Measurements from ENCODE around the gene ELANE. TPM values are rescaled to one million over a fixed set of nuclear protein-coding genes. Genes with fewer than 3 reads are reported as not detected.
"Not testable (repeated sequence)": the region's sequence is repeated elsewhere in the genome, so short reads cannot be mapped to it uniquely, and the experiment has no call there.

ELANE gene
- total RNA-seq, 2 experiments from 2014 or later: not detected

DNA sequence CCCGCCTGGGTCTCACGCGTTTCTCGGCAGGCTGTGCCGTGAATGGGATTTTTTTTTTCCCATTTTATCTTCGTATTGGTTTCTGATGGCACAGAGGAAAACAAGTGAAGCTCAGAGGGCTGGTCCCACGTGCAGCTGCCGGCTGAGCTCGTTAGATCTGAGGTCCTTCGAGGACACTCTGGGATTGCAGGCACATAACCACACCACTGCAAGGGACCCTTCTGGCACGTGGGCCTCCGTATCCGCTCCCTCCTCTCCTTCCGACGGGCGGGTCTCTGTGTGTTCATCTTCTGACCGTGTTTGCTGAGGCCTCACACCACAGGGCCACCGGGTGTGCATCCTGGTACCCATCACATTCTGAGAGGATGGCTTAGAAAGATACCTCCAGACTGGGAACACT, 24.0 kb downstream of the ELANE start:
- Mint-ChIP-seq H3K36me3 (ENCODE audit: low read depth) (peaks cover 9% of the 10 kb centered on the region), H3K27me3 (no peaks in the 10 kb centered on the region), H3K4me3 (no peak overlapping the region), H3K27ac (no peak overlapping the region), H3K9me3 (no peaks in the 10 kb centered on the region), H3K4me1 (peaks cover 14% of the 10 kb centered on the region)
- POLR2A ChIA-PET: no interaction called here
- DNase-seq: no peak
- CTCF ChIA-PET: interaction anchor here (1.3 kb wide), 1 partner anchor 33 kb away, joined by 4 read pairs; no protein-coding TSS in a partner anchor

DNA sequence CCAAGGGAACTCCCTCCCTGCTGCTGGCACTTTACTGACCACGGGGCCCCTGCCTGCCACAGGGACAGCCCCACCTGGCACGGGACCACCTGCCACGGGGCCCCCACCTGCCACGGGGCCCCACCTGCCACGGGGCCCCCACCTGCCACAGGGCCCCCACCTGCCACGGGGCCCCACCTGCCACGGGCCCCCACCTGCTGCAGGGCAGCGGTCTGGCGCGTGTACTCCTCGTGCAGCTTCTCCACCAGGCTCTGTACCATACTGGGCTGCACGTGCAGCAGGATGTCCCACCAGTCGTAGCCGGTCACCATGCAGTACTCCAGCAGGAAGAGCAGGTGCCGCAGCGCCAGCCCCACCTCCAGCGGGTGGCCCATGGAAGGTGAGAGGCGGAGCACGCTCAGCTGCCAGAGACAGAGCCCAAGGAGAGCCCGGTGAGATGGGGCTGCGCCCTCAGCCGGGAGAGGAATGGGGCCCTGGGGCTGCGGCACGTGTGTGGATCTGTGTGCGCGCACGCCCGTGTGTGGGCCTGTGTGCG, 24.7 kb downstream of the ELANE start:
- ChIA-PET POLR2A (no interaction called here), CTCF (no interaction called here)
- Mint-ChIP-seq H3K4me1 (peaks cover 12% of the 10 kb centered on the region), H3K9me3 (no peaks in the 10 kb centered on the region), H3K27me3 (no peaks in the 10 kb centered on the region), H3K27ac (no peak overlapping the region), H3K4me3 (no peak overlapping the region), H3K36me3 (ENCODE audit: low read depth) (peaks cover 7% of the 10 kb centered on the region)
- no peak for DNase-seq

DNA sequence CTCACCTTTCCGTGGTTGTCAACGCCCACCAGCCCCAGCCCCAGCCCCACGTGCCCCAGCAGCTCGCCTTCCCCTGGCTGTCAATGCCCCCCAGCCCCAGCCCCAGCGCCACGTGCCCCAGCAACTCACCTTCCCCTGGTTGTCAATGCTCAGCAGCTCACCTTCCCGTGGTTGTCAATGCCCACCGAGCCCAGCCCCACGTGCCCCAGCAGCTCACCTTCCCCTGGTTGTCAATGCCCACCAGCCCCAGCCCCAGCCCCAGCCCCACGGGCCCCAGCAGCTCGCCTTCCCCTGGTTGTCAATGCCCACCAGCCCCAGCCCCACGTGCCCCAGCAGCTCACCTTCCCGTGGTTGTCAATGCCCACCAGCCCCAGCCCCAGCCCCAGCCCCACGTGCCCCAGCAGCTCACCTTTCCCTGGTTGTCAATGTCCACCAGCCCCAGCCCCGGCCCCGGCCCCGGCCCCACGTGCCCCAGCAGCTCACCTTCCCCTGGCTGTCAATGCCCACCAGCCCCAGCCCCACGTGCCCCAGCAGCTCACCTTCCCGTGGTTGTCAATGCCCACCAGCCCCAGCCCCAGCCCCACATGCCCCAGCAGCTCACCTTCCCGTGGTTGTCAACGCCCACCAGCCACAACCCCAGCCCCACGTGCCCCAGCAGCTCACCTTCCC, 26.0 kb downstream of the ELANE start:
- peak overlapping the region; percentile 19 for H3K27ac Mint-ChIP-seq
- CTCF ChIA-PET: interaction anchor here (1.3 to 1.8 kb wide), 2 partner anchors 13 to 15 kb away, joined by 3 to 6 read pairs; no protein-coding TSS in a partner anchor
- POLR2A ChIA-PET; H3K4me1 Mint-ChIP-seq; H3K36me3 Mint-ChIP-seq (ENCODE audit: low read depth); H3K4me3 Mint-ChIP-seq; DNase-seq; H3K27me3 Mint-ChIP-seq; H3K9me3 Mint-ChIP-seq: not testable (repeated sequence)

DNA sequence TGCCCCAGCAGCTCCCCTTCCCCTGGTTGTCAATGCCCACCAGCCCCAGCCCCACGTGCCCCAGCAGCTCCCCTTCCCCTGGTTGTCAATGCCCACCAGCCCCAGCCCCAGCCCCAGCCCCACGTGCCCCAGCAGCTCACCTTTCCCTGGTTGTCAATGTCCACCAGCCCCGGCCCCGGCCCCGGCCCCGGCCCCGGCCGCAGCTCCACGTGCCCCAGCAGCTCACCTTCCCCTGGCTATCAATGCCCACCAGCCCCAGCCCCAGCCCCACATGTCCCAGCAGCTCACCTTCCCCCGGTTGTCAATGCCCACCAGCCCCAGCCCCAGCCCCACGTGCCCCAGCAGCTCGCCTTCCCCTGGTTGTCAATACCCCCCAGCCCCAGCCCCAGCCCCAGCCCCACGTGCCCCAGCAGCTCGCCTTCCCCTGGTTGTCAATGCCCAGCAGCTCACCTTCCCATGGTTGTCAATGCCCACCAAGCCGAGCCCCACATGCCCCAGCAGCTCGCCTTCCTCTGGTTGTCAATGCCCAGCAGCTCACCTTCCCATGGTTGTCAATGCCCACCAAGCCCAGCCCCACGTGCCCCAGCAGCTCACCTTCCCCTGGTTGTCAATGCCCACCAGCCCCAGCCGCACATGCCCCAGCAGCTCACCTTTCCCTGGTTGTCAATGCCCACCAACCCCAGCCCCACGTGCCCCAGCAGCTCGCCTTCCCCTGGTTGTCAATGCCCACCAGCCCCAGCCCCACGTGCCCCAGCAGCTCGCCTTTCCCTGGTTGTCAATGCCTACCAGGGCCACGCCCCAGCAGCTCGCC, 26.9 kb downstream of the ELANE start:
- POLR2A ChIA-PET: interaction anchor here (0.6 kb wide), 1 partner anchor 118 kb away, joined by 3 read pairs; no protein-coding TSS in a partner anchor
- CTCF ChIA-PET: interaction anchor here (0.8 to 1.8 kb wide), 4 partner anchors 14 to 145 kb away, joined by 3 to 6 read pairs (median 3); no protein-coding TSS in a partner anchor
- H3K27me3 Mint-ChIP-seq; H3K4me3 Mint-ChIP-seq; H3K4me1 Mint-ChIP-seq; H3K9me3 Mint-ChIP-seq; DNase-seq; H3K36me3 Mint-ChIP-seq (ENCODE audit: low read depth): not testable (repeated sequence)
- H3K27ac Mint-ChIP-seq: peak overlapping the region; percentile 47

DNA sequence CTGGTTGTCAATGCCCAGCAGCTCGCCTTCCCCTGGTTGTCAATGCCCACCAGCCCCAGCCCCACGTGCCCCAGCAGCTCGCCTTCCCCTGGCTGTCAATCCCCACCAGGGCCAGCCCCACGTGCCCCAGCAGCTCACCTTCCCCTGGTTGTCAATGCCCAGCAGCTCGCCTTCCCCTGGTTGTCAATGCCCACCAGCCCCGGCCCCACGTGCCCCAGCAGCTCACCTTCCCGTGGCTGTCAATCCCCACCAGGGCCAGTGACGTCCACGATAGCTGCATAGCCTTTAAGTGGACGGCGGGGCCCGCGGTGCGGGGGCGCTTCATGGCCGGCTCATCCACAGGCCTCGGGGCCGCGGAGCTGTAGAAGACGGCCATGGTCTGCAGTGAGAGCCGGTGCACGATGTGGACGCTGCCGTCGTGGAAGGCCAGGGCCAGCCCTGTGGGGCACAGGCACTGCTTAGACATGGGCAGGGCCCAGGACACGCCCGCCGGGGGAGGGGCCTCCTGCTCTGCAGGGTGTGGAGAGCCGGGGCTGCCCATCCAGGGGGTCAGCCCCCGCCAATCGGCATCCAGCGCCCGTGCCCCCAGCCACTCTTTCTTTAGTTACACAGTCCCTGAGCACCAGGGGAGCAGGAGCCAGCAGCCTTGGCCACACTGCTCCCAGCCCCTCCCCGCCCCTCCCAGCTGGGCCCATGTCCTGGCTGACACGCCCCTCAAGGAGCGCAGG, 27.8 kb downstream of the ELANE start:
- Mint-ChIP-seq H3K9me3 (no peaks in the 10 kb centered on the region), H3K27ac (no peak overlapping the region), H3K36me3 (ENCODE audit: low read depth) (peaks cover 7% of the 10 kb centered on the region), H3K4me3 (no peak overlapping the region), H3K4me1 (peaks cover 1% of the 10 kb centered on the region), H3K27me3 (no peaks in the 10 kb centered on the region)
- ChIA-PET POLR2A (interaction anchor here (0.6 kb wide), 1 partner anchor 117 kb away, joined by 3 read pairs; no protein-coding TSS in a partner anchor), CTCF (interaction anchor here (0.8 to 1.4 kb wide), 3 partner anchors 17 to 146 kb away, joined by 3 to 4 read pairs (median 3); no protein-coding TSS in a partner anchor)
- no peak for DNase-seq

DNA sequence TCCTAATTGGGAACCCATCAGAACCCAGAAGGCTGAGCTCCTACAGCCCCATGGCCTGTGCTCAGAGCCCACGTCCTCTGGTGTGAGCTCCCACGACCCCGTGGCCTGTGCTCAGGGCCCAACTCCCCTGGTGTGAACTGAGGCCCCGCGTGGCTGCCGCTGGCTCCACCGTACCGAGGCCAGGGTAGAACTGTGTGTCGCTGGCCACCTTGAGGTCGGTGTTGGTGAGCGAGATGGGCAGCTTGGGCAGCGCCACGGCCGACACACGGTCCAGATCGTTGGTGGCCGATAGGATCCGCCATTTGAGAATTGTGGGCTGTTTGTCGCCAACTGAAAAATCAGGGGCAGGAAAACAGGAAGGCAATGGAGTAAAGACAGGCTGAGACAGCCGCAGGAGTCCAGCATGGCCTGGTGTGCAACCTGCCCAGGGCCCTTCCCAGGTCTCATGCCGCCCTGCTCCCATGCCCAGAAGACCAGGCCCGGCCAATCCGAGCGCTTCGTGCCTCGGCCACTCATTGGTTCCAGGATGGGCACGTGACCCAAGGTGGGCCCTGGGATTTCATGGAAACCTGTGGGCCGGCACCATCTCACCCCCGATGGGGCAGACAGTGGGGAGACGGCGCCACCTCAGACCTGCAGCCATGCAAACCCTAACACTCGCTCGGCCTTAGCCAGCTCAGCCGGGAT, 29.4 kb downstream of the ELANE start:
- ChIA-PET CTCF (interaction anchor here (0.6 to 1.4 kb wide), 5 partner anchors 20 to 313 kb away, joined by 3 to 7 read pairs (median 4); partner anchors contain the start of gene WDR18), POLR2A (no interaction called here)
- Mint-ChIP-seq H3K9me3 (no peaks in the 10 kb centered on the region), H3K27me3 (no peaks in the 10 kb centered on the region), H3K4me3 (no peak overlapping the region), H3K27ac (no peak overlapping the region), H3K36me3 (ENCODE audit: low read depth) (peaks cover 8% of the 10 kb centered on the region), H3K4me1 (peaks cover 1% of the 10 kb centered on the region)
- no peak for DNase-seq

DNA sequence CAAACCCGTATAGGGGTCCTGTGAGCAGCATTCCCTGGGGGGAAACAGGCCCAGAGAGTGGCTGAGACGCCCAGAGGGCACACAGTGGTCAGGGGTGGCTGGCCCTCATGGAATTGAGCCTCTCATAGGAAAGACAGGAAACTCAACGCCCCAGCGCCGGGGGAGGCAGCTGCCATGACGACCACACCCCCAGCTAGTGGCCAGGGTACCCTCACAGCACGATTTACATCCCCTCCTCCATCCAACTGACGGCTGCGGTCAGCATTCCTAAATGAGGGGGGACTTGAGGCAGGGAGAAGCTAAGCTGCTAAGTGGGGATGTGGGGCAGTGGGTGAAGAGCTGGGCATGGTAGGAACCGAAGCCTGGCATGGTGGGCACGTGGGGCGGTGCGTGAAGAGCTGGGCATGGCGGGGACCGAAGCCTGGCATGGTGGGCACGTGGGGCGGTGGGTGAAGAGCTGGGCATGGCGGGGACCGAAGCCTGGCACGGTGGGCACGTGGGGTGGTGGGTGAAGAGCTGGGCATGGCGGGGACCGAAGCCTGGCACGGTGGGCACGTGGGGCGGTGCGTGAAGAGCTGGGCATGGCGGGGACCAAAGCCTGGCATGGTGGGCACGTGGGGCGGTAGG, 30.9 kb downstream of the ELANE start:
- Mint-ChIP-seq H3K4me3 (no peak overlapping the region), H3K27ac (no peak overlapping the region)
- POLR2A ChIA-PET: no interaction called here

DNA sequence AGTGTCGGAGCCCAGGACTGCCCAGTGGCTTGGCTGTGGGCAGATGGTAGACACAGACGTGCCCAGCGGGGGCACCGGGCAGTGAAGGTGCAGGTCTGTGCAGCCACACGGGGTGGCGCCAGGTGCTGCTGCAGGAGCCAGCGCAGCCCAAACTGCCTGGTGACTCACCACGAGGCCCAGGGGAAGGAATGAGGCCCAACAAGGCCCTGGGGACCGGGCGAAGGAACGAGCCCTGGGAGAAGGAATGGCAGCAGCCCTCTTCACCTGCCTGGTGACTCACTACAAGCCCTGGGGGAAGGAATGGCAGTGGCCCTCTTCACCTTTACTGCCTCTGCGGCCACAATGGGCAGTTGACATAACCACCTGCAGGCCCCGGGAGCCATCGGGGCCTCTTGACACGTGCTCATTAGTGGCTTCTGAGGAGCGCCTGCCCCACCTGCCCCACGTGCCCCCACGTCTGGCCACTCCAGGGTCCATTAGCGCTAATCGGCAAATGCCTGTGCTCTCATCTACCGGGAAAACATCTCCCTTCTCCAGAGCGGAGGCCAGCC, 31.6 kb downstream of the ELANE start:
- no peaks in the 10 kb centered on the region for H3K4me1 Mint-ChIP-seq
- ChIA-PET CTCF (interaction anchor here (0.6 kb wide), 1 partner anchor 42 kb away, joined by 3 read pairs; no protein-coding TSS in a partner anchor), POLR2A (no interaction called here)
- no peaks in the 10 kb centered on the region for H3K9me3 Mint-ChIP-seq
- peaks cover 15% of the 10 kb centered on the region for H3K36me3 Mint-ChIP-seq (ENCODE audit: low read depth)
- DNase-seq: no peak
- H3K4me3 Mint-ChIP-seq: no peak overlapping the region
- no peak overlapping the region for H3K27ac Mint-ChIP-seq
- H3K27me3 Mint-ChIP-seq: no peaks in the 10 kb centered on the region

More for the DNA sequence above, 30.9 kb downstream of the ELANE start:
- Mint-ChIP-seq H3K36me3 (ENCODE audit: low read depth) (peaks cover 15% of the 10 kb centered on the region), H3K9me3 (no peaks in the 10 kb centered on the region), H3K27me3 (no peaks in the 10 kb centered on the region), H3K4me1 (no peaks in the 10 kb centered on the region)
- CTCF ChIA-PET: interaction anchor here (0.6 kb wide), 1 partner anchor 41 kb away, joined by 3 read pairs; no protein-coding TSS in a partner anchor
- DNase-seq: no peak

DNA sequence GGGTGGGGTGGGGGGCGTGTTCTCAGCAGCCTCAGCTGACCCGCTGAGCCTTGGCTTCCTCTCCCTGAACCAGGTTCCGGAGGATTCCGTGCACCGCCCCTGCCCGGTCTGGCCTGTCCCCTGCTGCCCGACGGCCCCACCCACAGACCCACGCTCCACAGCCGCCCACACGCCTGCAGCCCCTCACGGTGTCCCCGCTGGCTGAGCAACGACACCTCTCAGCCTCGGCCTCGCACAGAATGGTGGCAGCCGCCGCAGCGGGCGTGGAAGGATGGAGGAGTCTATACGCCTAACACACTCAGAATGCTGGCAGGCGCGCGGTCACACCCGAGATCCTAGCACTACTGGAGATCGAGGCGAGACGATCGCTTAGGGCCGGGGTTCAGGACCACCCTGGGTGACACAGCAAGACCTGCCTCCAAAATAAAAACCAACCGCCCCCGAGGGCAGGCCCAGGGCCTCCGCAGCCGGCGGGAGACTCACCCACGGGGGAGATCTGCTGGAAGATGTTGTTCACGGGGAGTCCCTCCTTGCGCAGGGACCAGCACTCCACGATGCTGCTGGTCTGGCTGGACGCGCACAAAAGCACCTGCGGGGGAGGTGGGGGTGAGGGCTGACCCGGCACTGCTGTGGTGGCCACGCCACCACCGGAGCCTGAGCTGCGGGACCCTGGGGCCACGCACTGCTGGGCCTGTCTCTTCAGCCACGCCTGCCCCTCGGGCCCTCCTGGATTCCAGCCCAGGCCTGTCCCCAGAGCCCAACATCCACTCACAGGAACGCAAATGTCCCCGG, 32.5 kb downstream of the ELANE start:
- peaks cover 3% of the 10 kb centered on the region for H3K4me1 Mint-ChIP-seq
- H3K27ac Mint-ChIP-seq: no peak overlapping the region
- CTCF ChIA-PET: no interaction called here
- H3K36me3 Mint-ChIP-seq (ENCODE audit: low read depth): peaks cover 15% of the 10 kb centered on the region
- no peak overlapping the region for H3K4me3 Mint-ChIP-seq
- POLR2A ChIA-PET: no interaction called here
- no peaks in the 10 kb centered on the region for H3K9me3 Mint-ChIP-seq
- no peak for DNase-seq
- H3K27me3 Mint-ChIP-seq: no peaks in the 10 kb centered on the region

DNA sequence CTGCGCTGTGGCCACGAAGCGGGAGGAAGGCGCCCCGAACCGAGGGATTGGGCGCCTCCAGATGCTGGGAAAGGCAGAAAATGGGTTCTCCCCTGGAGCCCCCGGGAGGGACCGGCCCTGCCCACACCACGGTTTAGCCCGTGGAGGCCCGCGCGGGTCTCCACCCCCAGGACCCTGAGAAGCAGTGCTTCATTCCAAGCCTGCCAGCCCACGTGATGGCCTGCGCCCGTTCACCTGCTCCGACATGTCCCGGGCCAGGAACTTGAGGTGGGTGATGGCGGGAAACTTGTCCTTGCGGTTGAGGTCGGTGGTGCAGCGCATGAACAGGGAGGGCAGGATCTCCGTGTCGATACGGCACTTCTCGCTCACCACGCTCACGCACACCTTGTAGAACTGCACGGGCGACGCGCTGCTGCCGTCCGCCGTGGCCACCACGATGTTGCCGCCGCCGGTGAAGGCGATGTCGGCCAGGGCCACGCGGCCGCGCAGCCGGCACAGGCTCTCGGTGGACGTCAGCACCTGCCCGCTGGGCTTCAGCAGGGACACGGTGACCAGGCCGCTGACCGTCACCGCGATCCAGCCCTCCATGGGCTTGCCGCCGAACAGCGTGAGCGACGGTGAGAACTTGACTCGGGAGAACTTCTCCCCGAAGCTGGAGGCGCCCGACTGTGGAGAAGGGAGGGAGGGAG, 33.6 kb downstream of the ELANE start:
- ChIA-PET CTCF (no interaction called here), POLR2A (no interaction called here)
- peaks cover 15% of the 10 kb centered on the region for H3K36me3 Mint-ChIP-seq (ENCODE audit: low read depth)
- no peak overlapping the region for H3K27ac Mint-ChIP-seq
- no peaks in the 10 kb centered on the region for H3K9me3 Mint-ChIP-seq
- no peak for DNase-seq
- no peak overlapping the region for H3K4me3 Mint-ChIP-seq
- H3K4me1 Mint-ChIP-seq: peaks cover 5% of the 10 kb centered on the region
- no peaks in the 10 kb centered on the region for H3K27me3 Mint-ChIP-seq

DNA sequence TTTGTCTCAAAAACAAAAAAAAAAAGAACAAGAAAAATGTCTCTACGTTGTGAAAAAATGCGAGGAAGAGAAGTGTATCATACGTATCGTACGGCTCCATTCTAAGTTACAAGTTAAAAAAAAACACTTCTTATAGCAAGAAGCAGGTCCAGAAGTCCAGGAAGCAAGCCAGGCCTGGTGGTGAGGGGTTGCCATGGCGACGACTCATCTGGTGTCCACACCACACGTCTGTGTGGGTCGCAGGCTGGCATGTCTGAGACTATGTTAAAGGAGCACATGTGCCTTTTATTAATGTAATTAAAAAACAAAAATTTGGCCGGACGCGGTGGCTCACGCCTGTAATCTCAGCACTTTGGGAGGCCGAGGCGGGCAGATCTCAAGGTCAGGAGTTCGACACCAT, 35.0 kb downstream of the ELANE start:
- DNase-seq: no peak
- Mint-ChIP-seq H3K4me1 (peaks cover 11% of the 10 kb centered on the region), H3K27ac (no peak overlapping the region), H3K27me3 (no peaks in the 10 kb centered on the region), H3K4me3 (no peak overlapping the region), H3K36me3 (ENCODE audit: low read depth) (peaks cover 15% of the 10 kb centered on the region), H3K9me3 (no peaks in the 10 kb centered on the region)
- POLR2A ChIA-PET: no interaction called here
- CTCF ChIA-PET: no interaction called here

Measured in activated CD4-positive, alpha-beta T cell treated with anti-CD3 and anti-CD28 coated beads, Interleukin-2, amount 10 ng/mL, durations not matched to agents 7 days and 5 days (primary cell).